GM18868 (cell line): ENCODE measurements around the gene ARID4B.
"Not testable (repeated sequence)": the region's sequence is repeated elsewhere in the genome, so short reads cannot be mapped to it uniquely, and the experiment has no call there.

Source experiments
- ATAC-seq: cut with Tn5 transposase; IDR thresholded peaks from one replicate; pipeline ENCODE4 v1.9.1; 2021; ENCODE audit warnings: mild to moderate bottlenecking, moderate library complexity; ENCODE audit not compliant: unreplicated experiment

The ARID4B gene, protein sequence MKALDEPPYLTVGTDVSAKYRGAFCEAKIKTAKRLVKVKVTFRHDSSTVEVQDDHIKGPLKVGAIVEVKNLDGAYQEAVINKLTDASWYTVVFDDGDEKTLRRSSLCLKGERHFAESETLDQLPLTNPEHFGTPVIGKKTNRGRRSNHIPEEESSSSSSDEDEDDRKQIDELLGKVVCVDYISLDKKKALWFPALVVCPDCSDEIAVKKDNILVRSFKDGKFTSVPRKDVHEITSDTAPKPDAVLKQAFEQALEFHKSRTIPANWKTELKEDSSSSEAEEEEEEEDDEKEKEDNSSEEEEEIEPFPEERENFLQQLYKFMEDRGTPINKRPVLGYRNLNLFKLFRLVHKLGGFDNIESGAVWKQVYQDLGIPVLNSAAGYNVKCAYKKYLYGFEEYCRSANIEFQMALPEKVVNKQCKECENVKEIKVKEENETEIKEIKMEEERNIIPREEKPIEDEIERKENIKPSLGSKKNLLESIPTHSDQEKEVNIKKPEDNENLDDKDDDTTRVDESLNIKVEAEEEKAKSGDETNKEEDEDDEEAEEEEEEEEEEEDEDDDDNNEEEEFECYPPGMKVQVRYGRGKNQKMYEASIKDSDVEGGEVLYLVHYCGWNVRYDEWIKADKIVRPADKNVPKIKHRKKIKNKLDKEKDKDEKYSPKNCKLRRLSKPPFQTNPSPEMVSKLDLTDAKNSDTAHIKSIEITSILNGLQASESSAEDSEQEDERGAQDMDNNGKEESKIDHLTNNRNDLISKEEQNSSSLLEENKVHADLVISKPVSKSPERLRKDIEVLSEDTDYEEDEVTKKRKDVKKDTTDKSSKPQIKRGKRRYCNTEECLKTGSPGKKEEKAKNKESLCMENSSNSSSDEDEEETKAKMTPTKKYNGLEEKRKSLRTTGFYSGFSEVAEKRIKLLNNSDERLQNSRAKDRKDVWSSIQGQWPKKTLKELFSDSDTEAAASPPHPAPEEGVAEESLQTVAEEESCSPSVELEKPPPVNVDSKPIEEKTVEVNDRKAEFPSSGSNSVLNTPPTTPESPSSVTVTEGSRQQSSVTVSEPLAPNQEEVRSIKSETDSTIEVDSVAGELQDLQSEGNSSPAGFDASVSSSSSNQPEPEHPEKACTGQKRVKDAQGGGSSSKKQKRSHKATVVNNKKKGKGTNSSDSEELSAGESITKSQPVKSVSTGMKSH (N-terminal part only)

GRCh38 chr1:235327559-235328270, at the start of gene ARID4B:
ARID4B (minus strand) TSS chr1:235328179; CDS start chr1:235326919, 1,260 bp downstream.
- peak; percentile 4 for ATAC-seq

- ATAC-seq, result no peak
Measured at GRCh38 chr1:235375919-235376605, 48.1 kb upstream of the ARID4B start.

DNA sequence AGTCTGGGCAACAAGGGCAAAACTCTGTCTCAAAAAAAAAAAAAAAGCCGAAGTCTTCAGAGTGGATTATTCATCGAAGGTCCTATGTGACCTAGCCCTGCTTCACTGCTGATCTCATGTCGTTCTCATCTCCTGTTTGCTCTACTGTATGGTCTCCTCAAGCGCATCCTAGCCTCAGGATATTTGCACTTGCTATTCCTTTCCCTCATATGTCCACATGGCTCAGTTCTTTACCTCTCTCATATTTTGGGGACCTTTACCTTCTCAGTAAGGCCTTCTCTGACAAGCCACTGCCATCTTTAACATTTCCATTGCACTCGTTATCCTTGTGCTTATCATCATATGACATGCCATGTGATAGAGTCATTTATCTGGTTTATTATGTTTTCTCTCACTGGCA, 41.8 kb upstream of the ARID4B start:
- no peak for ATAC-seq

- no peak for ATAC-seq
Measured at GRCh38 chr1:235368428-235368827, 40.4 kb upstream of the ARID4B start.

GRCh38 chr1:235367000-235367908, 39.3 kb upstream of the ARID4B start, which contains the start of gene TBCE:
TBCE (plus strand) TSS chr1:235367427; CDS start chr1:235380050, 12,623 bp downstream.
- peak; percentile 100 for ATAC-seq

- no peak for ATAC-seq
Measured at GRCh38 chr1:235366286-235366685, 38.3 kb upstream of the ARID4B start.

GRCh38 chr1:235364189-235364588, 36.2 kb upstream of the ARID4B start:
- not testable (repeated sequence) for ATAC-seq

DNA sequence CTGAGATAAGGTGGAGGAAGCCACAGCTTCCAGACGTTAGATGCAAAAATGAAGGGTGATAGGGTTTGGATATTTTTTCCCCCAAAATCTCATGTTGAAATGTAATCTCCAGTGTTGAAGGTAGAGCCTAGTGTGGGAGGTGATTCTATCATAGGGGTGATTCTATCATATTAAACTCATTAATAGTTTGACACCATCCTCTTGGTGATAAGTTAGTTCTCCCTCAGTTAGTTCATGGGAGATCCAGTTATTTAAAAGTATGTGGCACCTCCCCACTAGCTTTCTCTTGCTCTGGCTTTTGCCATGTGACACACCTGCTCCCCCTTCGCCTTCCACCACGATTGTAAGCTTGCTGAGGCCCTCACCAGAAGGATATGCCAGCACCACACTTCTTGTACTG, 30.9 kb upstream of the ARID4B start:
- no peak for ATAC-seq

DNA sequence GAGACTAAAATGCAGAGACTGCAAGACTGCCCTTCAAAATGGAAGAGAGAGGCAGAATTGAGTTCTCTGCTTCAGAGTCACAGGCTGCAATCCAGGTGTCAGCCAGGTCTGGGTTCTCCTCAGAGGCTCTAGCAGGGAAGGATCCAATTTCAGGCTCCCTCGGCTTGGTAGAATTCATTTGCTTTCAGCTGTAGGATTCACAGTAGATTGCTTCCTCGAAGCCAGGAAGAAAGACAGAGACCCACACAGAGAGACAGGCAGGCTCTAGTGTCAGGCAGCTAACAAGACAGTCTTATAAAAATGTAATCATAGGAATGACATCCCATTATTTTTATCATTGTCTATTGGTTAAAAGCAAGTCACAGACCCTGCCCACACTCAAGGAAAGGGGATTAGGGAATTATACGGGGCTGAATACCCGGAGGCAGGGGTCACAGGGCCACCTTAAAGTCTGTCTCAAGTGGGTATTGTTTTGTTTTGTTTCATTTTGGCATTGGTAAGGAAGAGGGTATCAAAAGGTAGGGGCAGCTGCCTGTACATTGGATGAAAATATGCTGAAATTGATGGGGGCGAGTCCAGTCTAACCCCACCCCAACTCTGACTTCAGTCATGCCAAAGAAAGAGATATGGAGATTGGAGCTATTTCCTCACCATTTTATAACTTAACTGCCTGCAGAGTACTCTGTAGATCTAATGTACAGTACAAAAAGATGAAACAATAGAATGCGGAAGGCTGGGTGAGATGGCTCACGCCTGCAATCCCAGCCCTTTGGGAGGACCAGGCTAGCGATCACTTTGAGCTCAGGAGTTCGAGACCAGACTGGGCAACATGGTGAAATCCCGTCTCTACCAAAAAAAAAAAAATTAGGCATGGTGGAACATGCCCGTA, 29.8 kb upstream of the ARID4B start:
- ATAC-seq, result no peak

GRCh38 chr1:235351898-235352297, 23.9 kb upstream of the ARID4B start:
- no peak for ATAC-seq

DNA sequence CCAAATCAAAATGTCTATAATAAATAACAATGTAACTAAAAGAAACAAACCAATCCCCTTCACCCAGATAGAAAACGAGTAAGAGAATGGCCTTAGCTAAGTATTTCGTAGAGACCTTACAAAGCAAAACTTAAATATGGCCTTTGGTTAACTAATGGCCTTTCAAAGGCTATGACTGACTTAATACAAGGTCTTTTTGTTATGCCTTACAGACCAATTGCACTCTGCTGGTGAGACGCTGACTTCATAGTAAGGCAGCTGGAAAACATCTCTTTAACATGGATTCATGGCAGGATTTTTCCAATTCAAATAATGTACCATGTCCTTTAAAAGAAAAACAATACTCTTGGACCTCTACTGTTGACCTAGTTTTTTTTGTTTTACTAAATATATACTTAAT, 23.5 kb upstream of the ARID4B start:
- ATAC-seq, result no peak

- ATAC-seq, result no peak
Measured at GRCh38 chr1:235343726-235344125, 15.7 kb upstream of the ARID4B start.

DNA sequence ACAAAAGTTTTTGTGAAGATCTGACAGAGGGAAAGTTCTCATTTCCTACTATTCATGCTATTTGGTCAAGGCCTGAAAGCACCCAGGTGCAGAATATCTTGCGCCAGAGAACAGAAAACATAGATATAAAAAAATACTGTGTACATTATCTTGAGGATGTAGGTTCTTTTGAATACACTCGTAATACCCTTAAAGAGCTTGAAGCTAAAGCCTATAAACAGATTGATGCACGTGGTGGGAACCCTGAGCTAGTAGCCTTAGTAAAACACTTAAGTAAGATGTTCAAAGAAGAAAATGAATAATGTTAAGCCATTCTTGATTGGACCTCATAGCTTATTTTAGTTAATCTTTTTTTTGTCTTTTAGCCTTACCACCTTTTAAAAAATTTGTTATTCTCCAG, 14.5 kb upstream of the ARID4B start:
- no peak for ATAC-seq

DNA sequence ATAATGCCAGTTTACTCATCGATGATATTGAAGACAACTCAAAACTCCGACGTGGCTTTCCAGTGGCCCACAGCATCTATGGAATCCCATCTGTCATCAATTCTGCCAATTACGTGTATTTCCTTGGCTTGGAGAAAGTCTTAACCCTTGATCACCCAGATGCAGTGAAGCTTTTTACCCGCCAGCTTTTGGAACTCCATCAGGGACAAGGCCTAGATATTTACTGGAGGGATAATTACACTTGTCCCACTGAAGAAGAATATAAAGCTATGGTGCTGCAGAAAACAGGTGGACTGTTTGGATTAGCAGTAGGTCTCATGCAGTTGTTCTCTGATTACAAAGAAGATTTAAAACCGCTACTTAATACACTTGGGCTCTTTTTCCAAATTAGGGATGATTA, 14.1 kb upstream of the ARID4B start:
- ATAC-seq, result no peak

DNA sequence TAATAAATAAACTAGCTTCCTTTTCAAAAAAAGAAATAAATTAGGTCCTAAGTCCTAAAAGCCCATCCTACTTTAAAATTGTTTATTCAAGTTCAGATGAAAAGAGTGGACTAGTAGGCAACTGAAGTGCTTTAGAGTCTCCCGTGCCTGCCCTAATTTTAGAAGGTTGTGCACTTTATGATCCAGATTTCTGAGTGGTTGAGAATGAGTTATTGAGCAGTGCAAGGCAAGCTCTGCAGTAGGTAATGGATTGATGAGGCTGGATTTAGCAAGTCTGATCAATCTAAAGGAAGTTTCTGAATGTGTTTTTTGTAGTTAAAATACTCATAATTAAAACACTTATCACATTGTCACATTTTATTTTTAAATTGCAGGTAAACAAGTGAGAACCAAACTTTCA, 13.4 kb upstream of the ARID4B start:
- ATAC-seq, result no peak

DNA sequence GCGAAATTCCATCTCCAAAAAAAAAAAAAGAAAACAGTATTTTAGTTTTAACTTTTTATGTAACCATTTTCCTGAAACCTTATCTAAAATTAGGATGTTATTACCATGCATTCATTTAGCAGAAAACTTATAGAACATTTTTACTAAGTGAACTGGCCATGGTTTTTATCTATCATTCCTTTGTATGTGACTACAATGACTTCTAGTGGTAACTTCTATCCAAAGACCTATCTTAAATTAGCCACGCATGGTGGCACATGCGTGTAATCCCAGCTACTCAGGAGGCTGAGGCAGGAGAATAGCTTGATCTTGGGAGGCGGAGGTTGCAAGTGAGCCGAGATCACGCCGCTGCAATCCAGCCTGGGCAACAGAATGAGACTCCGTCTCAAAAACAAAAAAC, 11.8 kb upstream of the ARID4B start:
- no peak for ATAC-seq

DNA sequence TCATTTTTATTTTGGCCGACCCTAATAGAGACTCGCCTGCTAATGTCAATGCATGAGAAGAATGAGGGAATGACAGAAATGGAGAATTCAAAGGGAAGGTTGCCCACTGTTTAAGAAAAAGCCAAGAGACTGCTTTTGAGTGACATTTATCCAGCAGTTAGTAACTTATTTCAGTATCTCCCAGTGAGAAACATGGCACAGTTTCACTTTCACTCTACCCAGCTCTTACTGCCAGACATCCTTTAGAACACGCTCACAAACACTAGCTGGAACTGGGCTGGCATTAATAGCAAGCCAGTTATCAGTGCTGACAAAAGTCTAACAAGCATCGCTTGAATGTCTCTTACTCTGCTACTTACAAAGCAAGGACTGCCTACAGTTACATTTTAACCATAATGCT, 8.9 kb upstream of the ARID4B start:
- peak; percentile 40 for ATAC-seq

GRCh38 chr1:235331401-235331800, 3.4 kb upstream of the ARID4B start:
- no peak for ATAC-seq
